Activated effector memory CD4-positive, alpha-beta T cell treated with anti-CD3 and anti-CD28 coated beads, Interleukin-2, amount 50 U/mL, for 16 hours (primary cell): ENCODE results near the gene PRMT5.
A peak's percentile ranks its signal among the peaks of the same experiment; 100 is the strongest.

Experiments
- DNase-seq: peaks from one replicate; pipeline ENCODE4 v3.0.0-alpha.2; 2020

Gene PRMT5

GRCh38 chr14:22872833-22873520 lies 56.2 kb downstream of the PRMT5 start:
- DNase-seq = no peak

GRCh38 chr14:22872033-22872832 lies 56.9 kb downstream of the PRMT5 start:
- peak; percentile 91 for DNase-seq

GRCh38 chr14:22871224-22872032 lies 57.7 kb downstream of the PRMT5 start, which contains the start of gene LRP10:
TSS of gene LRP10 (plus strand) at chr14:22871740. CDS start at chr14:22872304, 564 bp downstream.
- peak; percentile 92 for DNase-seq

- DNase-seq = no peak
Observed at GRCh38 chr14:22870811-22871223, 58.4 kb downstream of the PRMT5 start.
